Spleen (tissue), 7 donors: Measurements from ENCODE around the gene PARP1.

Source experiments
- POLR2A ChIP-seq, 3 donors: fragments of 450-650 bp; IDR thresholded peaks; one replicate each; pipeline ENCODE4 v1.5.1; 2017; ENCODE audit warnings: antibody characterized with exemption in 3 of 3, mild to moderate bottlenecking in 1 of 3
- POLR2AphosphoS5 ChIP-seq, 3 donors: sonication (generic); formaldehyde crosslinking; IDR thresholded peaks; one replicate each; pipeline ENCODE4 v1.5.1; 2017; ENCODE audit warnings: antibody characterized with exemption in 3 of 3
- TF ChIP-seq, protein P1 (sequence below), 11 experiments: fragments of 200-600 bp in 7 of 11; fragments of 450-650 bp in 4 of 11; sonication (generic) in 4 of 11; IDR thresholded peaks in 8 of 11; conservative IDR thresholded peaks in 3 of 11; 1 replicate in 7 of 11; 2 replicates in 4 of 11; pipeline versions ENCODE4 v1.4.0 to v1.8.0; 2016 to 2021; ENCODE audit warnings: antibody characterized with exemption in 11 of 11, inconsistent platforms in 4 of 11, mild to moderate bottlenecking in 1 of 11
- donor health status: DM: no; HTN: no; CAD: no; lungs with moderate emphysema.
- donor health status: DM: no; HTN: no; CAD: no.
- donor health status: DM: no; HTN: no; CAD: no.

DNA sequence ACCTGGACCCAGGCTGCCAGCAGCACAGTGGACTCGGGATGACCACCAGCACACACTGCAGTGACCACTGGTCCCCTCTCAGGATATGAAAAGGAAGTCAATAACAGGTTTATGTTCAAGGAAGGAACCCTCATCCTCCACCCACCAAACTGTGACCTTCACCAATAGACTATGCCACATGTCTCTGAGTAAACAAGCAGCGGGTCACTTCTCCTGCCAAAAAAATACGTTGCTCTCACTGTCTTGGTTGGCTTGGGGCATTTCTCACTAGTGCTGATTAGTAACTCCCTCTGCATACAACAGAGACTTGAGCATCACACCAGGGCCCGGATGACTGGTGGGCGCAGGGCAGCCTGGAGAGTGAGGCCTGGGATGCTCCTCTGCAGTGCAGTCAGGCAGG is 25.9 kb downstream of the PARP1 start:
- TF ChIP-seq, protein P1, sequence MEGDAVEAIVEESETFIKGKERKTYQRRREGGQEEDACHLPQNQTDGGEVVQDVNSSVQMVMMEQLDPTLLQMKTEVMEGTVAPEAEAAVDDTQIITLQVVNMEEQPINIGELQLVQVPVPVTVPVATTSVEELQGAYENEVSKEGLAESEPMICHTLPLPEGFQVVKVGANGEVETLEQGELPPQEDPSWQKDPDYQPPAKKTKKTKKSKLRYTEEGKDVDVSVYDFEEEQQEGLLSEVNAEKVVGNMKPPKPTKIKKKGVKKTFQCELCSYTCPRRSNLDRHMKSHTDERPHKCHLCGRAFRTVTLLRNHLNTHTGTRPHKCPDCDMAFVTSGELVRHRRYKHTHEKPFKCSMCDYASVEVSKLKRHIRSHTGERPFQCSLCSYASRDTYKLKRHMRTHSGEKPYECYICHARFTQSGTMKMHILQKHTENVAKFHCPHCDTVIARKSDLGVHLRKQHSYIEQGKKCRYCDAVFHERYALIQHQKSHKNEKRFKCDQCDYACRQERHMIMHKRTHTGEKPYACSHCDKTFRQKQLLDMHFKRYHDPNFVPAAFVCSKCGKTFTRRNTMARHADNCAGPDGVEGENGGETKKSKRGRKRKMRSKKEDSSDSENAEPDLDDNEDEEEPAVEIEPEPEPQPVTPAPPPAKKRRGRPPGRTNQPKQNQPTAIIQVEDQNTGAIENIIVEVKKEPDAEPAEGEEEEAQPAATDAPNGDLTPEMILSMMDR (IDR thresholded peaks at IDR 0.05 in 8 of 11, conservative IDR thresholded peaks at IDR 0.05 in 3 of 11) = no peak
- no peak for TF ChIP-seq POLR2A (IDR thresholded peaks at IDR 0.05)
- peak in 1 of 3 donors; percentile 11 for TF ChIP-seq POLR2AphosphoS5 (IDR thresholded peaks at IDR 0.05)
